ENCODE measurements around the gene MAP3K7.
"Not testable (repeated sequence)": the region's sequence is repeated elsewhere in the genome, so short reads cannot be mapped to it uniquely, and the experiment has no call there.

MAP3K7 gene

DNA sequence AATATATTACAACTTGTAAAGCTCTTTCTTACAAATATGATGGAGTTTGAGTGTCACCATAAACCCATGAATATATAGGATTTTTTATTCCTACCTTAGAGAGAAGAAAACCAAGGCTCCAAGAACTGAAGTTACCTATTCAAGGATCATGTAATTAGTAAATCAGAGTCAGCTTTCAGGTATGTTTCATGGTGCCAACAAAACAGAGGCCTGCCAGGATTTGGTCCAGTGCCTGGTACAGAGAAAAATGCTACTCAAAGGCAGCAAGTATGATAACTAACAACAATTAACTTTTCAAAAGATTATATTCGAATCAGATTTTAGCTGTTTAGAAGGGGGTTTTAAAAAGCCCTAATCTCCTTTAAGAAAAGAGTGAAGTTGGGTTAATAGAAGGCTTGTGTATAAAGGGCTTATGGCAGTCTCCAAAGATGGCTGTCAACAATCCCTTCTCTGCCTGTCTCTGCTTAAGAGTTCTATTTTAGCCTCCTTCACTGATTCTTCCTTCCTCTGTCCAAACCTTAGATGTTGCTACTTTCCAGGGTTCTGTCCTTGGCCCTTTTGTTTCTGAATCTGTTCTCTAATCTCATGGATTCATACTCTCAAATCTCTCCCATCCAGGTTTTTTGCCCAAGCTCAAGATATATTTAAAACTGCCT lies 7.8 kb downstream of the MAP3K7 start:
- no peak for DNase-seq (ENCODE audit: low read depth)

DNA sequence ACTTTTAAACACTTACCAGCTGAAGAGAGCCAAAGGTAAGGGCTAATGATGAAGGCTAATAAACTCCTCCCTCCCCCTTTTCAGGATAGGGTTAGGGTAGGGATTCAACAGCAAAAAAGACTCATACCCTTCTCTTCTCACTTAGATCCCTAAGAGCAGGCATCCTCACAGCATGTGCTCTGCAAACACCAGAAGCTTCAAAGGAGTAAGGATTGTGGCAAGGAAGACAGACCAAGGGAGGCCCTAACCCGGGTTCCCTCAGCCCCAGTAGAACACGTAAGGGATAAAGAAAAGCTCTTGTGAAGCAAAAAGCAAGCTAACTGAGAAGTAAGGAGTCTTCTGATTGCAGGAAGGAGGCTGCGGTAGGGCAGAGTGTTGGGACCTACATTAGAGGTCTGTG lies 11.6 kb downstream of the MAP3K7 start:
- DNase-seq (ENCODE audit: low read depth) = no peak

DNA sequence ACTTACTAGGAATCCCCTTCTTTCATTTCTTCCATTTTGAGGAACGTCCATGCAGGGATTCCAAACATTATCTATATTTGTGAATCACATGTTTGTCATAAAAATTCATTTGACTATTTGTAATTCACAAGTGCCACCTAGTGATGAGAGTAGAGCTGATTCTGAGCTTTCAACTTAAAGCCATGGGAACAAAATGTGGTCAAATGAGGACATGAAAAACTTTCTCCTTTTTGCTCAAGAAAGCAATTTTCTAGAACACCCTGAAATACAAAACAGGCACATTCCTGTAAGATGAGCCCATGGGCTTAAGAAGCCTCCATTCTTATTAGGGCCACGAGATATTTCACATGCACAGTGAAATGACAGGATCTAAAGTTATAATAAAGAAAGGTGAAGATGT lies 12.3 kb downstream of the MAP3K7 start:
- no peak for DNase-seq (ENCODE audit: low read depth)

DNA sequence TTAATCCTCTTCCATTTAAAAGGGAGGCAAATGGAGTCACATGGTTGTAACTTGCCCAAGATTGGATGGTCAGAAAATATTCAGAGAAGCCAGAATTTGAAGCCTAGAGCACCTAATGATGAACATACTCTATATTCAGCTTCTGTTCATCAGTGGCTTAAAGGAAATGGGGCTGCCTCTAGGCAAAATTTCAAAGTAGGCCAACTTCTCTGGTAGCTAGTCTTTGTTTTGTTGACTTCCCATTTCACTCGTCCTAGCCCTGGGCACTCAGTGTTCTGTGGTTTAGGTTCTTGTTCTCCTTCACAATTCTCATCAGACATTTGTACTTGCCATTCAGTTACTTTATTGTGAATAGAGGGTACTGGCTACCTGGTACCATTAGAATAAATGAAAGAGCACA lies 13.2 kb downstream of the MAP3K7 start:
- DNase-seq (ENCODE audit: low read depth) = no peak

DNA sequence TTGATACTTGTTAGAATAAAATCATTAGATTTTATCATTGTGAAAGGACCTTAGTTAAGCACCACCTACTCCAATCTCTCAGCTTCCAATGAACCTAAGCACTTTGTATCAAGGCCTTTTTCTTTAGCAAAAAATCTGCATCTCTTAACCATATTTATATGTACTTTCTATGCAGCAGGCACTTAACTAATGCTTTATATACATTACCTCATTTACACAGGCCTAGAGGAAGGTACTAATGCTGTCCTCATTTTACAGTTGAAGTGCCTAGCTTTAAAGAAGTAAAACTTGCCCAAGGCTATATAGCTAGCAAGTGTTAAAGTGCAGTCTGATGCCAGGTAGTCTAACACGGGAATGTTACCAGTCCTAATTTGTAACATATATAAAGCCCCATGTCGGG lies 14.0 kb downstream of the MAP3K7 start:
- no peak for DNase-seq (ENCODE audit: low read depth)

DNA sequence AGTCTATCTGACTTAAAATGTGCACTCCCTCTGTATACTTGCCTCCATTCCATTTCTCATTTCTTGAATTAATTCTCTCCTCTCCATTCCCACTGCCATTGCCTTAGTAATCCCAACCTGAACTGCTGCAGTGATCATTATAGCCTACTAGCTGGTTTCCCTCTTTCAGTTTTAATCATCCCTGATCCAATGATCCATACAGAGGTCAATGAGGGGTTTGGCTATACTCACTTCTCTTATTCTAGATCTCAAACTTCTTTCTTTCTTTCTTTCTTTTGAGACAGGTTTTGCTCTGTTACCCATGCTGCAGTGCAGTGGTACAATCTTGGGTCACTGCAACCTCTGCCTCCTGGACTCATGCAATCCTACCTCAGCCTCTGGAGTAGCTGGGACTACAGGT lies 17.6 kb downstream of the MAP3K7 start:
- DNase-seq (ENCODE audit: low read depth) = no peak

DNA sequence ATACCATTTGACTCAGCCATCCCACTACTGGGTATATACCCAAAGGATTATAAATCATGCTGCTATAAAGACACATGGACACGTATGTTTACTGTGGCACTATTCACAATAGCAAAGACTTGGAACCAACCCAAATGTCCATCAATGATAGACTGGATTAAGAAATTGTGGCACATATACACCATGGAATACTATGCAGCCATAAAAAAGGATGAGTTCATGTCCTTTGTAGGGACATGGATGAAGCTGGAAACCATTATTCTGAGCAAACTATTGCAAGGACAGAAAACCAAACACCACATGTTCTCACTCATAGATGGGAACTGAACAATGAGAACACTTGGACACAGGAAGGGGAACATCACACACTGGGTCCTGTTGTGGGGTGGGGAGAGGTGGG lies 19.2 kb downstream of the MAP3K7 start:
- DNase-seq (ENCODE audit: low read depth) = not testable (repeated sequence)

DNA sequence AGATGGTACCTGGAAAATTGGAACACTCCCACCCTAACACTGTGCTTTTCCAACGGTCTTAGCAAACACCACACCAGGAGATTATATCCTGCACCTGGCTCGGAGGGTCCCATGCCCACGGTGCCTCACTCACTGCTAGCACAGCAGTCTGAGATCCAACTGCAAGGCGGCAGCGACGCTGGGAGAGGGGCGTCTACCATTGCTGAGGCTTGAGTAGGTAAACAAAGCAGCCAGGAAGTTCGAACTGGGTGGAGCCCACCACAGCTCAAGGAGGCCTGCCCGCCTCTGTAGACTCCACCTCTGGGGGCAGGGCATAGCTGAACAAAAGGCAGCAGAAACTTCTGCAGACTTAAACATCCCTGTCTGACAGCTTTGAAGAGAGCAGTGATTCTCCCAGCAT lies 24.5 kb downstream of the MAP3K7 start:
- not testable (repeated sequence) for DNase-seq (ENCODE audit: low read depth)

DNA sequence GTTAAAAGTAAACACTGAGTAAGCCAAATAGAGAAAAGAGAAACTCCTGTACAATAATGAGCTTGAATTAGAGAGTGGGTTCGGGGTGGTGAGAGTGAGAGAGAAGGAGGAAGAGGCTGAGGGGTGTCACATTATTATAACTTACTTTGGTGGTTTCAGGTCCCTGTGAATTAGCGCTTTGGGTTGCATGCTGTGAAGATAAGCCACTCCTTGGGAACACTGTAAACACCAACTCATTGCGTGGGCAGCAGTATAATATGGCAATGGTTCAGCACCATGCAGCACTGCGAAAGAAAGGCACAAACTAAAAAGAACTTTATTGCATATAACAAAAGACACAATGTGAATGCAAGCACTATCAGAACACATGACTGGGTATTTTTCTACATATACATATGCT lies 26.9 kb downstream of the MAP3K7 start:
- DNase-seq (ENCODE audit: low read depth) = no peak

DNA sequence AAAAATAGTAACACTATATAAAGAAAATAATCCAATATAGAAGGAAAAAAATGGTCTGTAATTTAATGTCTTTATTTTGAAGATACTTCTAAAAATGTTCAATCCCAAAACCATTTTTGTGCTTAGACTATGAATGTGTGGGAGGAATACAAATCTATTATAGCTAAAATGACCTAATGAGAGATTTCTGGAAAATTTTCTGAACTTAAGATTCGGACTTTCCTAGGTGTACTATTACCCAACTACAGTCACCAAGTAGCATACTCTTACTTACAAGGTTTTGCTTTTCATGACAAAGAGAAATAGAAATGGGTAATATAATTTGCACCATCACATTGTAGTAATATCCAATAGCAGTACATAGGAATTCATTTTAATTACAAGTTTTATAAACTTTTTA lies 29.9 kb downstream of the MAP3K7 start:
- DNase-seq (ENCODE audit: low read depth) = no peak

DNA sequence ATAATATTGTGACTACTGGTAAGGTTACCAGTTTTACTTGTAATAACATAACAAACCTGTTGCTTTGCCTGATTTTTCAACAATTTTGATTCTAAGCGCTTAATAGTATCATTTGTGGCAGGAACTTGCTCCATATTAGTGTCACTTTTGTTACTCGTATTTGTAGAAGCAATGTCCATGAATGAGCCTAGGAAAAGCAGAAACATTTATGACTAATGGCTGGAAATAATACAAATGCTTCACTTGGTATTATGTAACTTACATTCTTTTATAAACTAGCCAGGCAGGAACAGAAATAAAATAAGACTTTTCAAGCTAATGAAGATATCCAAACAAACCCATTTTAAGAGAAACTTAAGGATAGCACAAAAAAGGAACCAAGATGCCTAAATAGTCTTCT lies 38.9 kb downstream of the MAP3K7 start:
- no peak for DNase-seq (ENCODE audit: low read depth)

DNA sequence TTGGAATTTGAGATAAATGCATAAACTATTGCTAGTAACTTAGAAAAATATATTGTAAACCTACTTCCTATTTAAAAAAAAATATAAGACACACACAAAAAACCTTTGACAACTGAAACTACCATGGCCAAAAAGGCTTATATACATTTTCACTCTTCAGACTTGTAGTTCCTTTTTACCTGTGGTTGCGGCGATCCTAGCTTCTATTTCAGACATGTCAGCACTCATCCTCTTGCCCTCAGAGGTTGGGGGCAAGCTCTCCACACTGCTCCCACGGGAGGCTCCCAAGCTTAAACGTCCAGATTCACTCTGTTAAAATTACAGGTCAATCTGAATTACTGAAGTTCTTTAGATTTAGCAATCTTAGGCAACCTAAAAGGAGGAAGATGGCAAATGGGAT lies 39.8 kb downstream of the MAP3K7 start:
- DNase-seq (ENCODE audit: low read depth) = no peak

DNA sequence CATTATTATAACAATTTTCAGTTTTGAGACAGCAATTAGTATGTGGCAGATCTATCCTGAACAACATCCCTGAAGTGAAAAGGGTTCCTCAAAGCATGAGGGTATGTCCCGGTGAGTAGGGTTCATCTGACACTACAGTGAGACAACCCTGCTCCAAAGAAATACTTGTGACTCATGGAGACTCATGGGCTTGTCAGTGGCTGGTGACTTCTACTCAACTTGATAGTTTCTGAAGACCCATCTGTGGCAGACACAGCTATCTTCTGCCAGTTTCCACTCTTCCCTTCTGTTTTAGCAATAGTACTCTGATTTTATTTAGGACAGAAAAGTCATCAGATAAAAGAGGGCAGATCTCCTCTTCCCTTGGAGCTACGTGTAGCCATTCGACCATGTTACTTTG lies 41.4 kb downstream of the MAP3K7 start:
- DNase-seq (ENCODE audit: low read depth) = no peak

DNA sequence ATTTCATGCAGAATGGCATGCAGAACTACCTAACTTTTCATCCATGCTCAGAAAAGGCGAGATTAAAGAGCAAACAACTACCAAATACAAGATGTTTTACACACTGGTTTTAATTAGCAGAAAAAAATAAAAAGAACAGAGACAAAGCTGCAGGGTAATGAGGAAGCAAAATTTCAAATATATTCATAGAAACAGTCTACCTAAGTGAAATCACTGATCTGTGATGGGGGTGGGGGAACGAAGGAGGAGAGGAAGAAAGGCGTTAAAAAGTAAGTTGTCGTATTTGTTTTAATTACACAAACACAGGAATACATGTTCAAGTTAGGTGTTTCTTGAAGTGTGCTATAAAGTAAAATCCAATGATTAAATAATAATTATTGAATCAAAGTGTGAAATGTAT lies 42.1 kb downstream of the MAP3K7 start:
- no peak for DNase-seq (ENCODE audit: low read depth)

DNA sequence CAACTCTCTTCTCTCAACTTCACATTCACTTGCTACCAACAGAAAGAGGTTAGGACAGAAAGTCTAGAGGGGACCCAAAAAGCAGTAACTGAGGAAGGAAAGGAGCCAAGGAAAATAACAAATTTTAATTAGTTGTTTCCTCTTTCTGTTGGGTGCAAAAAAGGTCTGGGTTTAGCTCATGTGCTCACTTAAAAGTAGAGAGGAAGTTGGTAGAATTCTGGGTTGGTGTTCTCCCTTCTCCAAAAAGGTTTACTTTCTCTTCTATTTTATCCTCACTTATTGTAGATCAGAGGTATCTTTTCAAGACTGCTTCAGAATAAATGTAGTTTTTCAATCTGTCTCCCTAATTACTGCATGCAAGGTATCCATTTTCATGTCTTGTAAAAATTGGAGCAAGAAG lies 42.8 kb downstream of the MAP3K7 start:
- DNase-seq (ENCODE audit: low read depth) = no peak

DNA sequence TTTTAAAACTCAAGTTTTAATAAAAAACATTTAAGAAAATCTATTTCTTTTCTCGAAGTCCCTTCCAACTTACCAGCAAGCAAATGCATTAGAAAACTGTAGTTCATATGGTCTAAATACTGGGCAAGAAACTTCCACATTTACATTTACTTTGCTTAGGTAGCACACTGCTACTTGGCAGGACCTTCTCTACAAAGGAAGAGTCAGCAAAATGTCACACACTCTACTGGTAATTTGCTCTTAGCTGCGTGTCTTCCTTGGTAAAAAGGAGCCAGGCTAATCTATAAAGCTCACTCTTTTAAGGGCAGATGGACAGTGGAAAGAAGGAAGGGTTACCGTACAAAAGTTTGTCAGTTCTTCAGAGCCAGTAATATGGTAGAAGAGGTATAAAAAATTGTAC lies 45.7 kb downstream of the MAP3K7 start:
- no peak for DNase-seq (ENCODE audit: low read depth)

DNA sequence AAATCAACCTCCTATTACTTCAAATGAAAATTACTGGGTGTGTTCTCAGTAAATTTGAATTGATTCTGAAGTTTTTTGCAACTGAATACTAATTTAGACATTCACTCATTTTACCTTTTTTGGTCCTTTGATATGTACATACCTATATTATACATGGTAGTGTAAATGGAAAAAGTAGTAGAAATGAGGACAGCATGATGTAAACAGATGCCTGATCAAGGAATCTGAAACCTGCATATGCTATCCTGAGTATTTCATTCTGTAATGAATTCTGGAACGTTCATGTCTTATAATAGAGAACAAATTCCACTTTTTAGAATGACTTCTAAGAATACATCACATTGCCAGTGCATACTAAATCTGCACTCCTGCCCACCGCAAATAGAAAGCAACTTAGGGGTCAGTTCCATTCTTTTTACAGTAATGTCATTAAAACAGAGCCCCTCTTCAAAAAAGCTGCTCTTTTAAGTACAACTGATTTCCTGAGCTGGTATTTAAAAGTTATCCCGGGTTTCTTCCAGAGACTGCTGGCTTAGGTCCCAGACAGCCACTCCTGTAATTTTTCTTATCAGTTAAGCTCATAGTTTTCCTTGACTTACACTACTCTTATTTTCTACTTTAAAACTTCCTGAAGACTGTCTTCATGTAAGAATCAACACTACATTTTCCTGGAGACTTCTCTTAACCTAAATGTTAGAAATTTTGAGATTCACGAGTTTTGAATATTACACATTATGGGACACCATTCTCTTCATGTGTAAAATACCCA lies 48.4 kb downstream of the MAP3K7 start:
- DNase-seq (ENCODE audit: low read depth) = no peak

DNA sequence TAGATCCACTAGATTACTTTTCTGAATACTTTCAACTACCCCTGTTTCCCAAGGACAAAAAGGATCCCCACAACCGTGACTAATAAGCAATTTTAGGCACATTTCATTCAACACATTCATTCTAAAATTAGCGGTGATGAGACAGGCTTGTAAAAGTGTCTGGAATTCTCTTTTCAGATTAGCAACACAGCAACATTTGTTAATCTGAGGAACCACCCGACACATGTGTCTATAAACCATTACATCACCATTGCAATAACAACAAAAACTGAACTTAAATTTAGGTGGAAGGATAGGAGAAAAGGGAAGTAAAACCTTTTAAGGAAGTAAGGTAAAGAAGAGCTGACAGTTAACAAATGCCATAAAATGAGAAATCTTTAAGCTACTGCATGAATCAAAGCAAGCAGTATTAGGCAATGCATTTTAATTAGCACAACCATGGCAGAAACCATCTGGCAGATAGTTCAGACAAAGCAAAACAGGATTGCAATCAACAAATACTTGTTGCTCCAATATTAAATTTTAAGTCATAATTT lies 49.1 kb downstream of the MAP3K7 start:
- no peak for DNase-seq (ENCODE audit: low read depth)

DNA sequence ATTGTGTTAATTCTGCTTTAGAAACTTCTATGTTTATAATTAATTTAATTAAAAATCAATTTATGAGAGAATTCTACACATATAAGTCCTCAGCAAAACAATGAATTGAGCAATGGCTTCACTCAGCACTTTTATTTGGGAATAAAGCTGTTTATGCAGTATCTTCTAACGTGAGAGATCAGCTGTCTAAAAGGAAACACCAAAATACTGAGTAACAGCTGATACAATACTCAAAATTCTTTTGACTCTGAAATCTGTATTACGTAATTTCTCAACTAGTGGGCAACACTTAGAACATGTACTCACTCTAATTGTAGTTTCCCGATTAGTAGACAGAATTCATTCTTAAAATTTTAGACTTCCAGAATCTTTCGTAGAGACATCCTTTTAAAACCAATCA lies 49.8 kb downstream of the MAP3K7 start:
- no peak for DNase-seq (ENCODE audit: low read depth)

DNA sequence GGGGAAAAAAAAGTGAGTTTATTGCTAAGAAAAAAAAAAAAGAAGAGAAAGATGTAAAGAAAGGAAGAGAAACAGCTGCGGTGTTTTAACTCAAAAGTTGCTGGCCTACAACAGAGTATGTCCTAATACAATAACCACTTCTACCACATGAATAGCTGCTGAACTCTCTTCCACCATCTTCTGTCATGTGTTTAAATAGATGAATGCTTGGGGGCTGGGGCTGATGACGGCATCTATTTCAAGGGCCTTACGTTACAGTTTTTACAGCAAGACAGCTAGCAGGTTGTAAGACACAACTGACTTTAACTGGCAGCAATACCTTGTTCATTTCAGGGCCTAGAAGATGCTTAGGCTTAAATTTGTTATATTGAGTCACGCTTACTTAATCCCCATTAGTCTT lies 50.4 kb downstream of the MAP3K7 start:
- DNase-seq (ENCODE audit: low read depth) = no peak

DNA sequence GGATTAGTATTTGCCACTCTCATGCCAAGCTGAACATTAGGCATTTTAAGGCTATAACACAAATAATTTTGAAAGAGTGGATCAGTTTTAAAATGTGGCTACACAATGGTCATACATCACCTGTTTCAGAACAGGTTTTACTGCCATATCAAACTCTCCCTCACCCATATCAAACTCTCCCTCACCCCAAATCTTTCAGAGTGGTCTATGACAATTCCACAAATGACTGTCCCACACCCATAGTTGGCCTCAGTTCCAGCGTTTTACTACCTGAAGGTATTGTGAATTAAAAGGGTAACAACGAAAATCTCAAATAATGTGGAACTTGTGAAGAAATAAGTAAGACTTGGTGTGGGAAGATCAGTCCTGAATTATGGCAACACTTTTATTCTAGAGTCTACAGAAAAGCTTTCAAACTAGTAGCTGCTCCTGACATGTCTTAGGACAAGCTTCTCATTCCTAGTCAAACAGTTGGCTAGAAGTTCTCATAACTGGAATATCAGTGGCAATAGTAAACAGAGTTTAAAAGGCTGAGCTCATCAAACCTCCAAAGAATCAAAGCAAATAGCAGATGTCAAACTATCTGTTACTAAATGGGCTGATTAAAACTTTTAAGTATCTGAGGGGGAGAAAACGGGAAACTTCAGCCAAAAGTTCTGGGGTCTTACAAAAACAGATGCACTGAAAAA lies 52.4 kb downstream of the MAP3K7 start:
- DNase-seq (ENCODE audit: low read depth) = no peak

DNA sequence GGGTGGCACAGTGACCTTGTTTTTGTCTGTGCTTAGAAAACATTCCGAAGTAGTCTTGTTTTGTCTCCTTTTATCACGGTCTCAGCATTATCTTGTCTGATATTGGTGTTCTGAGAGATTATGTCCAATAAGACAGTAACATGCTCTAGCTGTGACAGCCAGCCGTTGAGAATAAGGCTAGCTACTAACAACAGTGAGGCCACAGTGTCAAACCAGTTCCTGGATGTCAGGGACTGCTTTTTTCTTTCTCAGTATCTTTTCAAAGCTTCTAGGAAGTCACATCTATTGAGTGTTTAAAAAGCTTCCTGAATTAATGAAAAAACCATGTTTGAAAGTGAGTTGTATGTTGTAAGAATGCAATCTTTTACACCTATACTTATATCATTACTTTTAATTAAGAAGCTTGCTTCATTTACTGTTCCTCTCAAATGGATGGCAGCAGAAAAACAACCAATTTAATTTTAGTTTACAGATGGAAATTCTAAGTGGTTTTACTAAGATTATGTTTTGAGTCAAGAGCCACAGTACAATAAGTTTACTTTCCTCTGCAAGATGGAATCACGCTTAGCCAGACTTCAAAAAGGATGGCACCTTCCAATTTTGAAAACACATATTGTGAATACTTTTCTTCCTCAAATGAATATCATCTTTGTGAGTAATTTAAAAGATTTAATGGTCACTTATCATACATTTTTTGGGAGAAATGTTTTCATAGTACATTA lies 53.1 kb downstream of the MAP3K7 start:
- DNase-seq (ENCODE audit: low read depth) = no peak

DNA sequence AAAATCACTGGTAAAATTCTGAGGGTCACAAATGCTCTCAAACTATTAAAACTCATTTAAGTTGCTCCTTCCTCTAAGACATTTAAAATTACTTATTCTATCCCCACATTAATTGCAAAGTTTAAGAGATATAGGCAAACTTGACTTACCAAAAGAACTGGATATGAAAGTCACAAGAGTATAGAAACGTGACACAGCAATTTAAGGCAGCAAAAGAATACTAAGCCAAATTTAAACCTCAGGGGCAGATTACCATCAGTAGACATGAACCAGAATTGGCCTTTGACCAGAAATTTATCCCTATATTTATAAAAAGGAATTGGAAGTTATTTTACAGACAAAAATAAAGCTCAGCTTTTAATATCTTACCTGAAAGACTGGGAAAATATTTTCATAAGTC lies 56.0 kb downstream of the MAP3K7 start:
- DNase-seq (ENCODE audit: low read depth) = no peak

Measured in stimulated activated CD8-positive, alpha-beta memory T cell treated with anti-CD3 and anti-CD28 coated beads, Interleukin-4, amount 100 ng/mL, for 24 hours (primary cell).